VCaP (cell line): ENCODE results near the gene RAPGEF2.
"Not testable (repeated sequence)": the region's sequence is repeated elsewhere in the genome, so short reads cannot be mapped to it uniquely, and the experiment has no call there.

Experiments
- H3K27ac ChIP-seq: fragments of 450-650 bp; 2 replicates; pipeline ENCODE4 v1.5.1; 2017
- TF ChIP-seq, protein P1 (sequence below): fragments of 450-650 bp; conservative IDR thresholded peaks from 2 replicates; pipeline ENCODE4 v1.5.1; 2017; ENCODE audit warnings: mild to moderate bottlenecking, moderate library complexity

The RAPGEF2 gene

GRCh38 chr4:159104694-159105414 is 2.0 kb downstream of the RAPGEF2 start:
- TF ChIP-seq, protein P1, sequence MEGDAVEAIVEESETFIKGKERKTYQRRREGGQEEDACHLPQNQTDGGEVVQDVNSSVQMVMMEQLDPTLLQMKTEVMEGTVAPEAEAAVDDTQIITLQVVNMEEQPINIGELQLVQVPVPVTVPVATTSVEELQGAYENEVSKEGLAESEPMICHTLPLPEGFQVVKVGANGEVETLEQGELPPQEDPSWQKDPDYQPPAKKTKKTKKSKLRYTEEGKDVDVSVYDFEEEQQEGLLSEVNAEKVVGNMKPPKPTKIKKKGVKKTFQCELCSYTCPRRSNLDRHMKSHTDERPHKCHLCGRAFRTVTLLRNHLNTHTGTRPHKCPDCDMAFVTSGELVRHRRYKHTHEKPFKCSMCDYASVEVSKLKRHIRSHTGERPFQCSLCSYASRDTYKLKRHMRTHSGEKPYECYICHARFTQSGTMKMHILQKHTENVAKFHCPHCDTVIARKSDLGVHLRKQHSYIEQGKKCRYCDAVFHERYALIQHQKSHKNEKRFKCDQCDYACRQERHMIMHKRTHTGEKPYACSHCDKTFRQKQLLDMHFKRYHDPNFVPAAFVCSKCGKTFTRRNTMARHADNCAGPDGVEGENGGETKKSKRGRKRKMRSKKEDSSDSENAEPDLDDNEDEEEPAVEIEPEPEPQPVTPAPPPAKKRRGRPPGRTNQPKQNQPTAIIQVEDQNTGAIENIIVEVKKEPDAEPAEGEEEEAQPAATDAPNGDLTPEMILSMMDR: peak; percentile 49; the same call in 1 of the 2 replicates
- peak overlapping the region; percentile 88 for H3K27ac ChIP-seq

GRCh38 chr4:159105761-159106243 is 2.9 kb downstream of the RAPGEF2 start:
- TF ChIP-seq, protein P1: no peak
- peak overlapping the region; percentile 88; the same call in 1 of the 2 replicates for H3K27ac ChIP-seq

DNA sequence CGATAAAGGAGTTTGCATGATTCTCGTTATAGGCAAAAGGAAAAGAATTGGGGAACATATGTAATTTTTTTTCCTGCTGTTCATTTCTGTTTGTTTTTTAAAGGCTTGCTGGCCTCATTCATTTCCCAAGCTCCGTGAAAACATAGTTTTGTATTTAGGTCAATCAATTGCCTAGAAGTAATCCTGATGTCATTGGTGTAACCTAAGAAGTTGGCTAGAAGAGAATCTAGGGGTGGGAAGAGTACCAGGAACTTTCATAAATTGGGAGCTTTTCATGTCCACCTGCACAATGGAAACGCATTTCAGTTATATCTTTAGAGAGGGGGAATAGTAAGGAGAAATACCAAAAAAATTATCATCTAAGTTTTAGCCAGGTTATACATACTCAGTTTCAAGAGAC is 3.8 kb downstream of the RAPGEF2 start:
- H3K27ac ChIP-seq: no peak overlapping the region
- TF ChIP-seq, protein P1: no peak

DNA sequence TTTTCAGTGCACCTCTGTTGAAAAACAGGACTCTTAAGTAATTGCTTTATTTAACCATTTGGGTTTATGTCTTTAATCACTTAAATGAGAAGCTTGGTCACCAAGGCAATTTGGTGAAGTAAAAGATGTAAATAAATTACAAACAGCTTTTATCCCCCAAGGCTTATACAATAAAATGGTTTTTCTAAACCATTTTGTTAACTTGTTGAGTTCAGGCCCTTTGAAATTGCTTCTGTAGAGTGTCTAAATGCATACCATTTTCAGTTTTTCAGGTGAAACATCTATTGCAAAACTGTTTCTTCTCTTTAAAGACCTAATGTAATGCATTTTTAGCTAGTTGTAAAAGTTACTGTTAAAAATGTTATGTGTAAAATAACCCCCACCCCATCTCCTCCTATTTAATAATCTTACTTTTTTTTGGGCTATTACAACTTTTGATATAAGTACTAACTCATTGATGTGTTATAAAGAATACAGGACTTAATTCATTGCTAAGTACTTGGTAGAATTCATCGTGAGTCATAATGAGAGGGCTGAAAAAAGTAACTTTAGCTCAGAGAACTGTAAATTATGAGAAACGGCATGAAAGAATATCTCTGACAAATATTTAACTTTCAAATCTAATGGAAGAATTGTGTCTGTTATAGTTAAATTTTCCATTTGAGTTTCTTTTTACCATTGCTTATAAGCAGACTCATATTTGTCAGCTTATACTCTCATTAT is 4.5 kb downstream of the RAPGEF2 start:
- TF ChIP-seq, protein P1: no peak
- no peak overlapping the region for H3K27ac ChIP-seq

GRCh38 chr4:159108124-159108523 is 5.2 kb downstream of the RAPGEF2 start:
- H3K27ac ChIP-seq: no peak overlapping the region
- TF ChIP-seq, protein P1: no peak

GRCh38 chr4:159110961-159111360 is 8.1 kb downstream of the RAPGEF2 start:
- H3K27ac ChIP-seq: no peak overlapping the region

GRCh38 chr4:159111416-159111815 is 8.5 kb downstream of the RAPGEF2 start:
- TF ChIP-seq, protein P1: no peak
- H3K27ac ChIP-seq: no peak overlapping the region

More at GRCh38 chr4:159110961-159111360, 8.1 kb downstream of the RAPGEF2 start:
- TF ChIP-seq, protein P1: no peak

GRCh38 chr4:159113366-159113765 is 10.5 kb downstream of the RAPGEF2 start:
- not testable (repeated sequence) for H3K27ac ChIP-seq

- not testable (repeated sequence) for H3K27ac ChIP-seq
These were observed 13.2 kb downstream of the RAPGEF2 start for GRCh38 chr4:159116098-159116497.

GRCh38 chr4:159116693-159117092 is 13.8 kb downstream of the RAPGEF2 start:
- H3K27ac ChIP-seq: not testable (repeated sequence)
